PC-9 (cell line): ENCODE results near the gene KCNH1. TPM values are rescaled to one million over a fixed set of nuclear protein-coding genes. Genes with fewer than 3 reads are reported as not detected.

Experiments used
- BruUV-seq: library from RNA; stranded (reverse); fragments of 400-500 nt; replicated peaks from 2 replicates; lab custom pipeline; 2021; lab: Mats Ljungman, UMichigan
- CTCF ChIA-PET: fragments of 300-600 bp; sonication (Branson Sonifier 250); formaldehyde crosslinking; loops from one replicate; lab custom pipeline; 2022; ENCODE audit warnings: antibody characterized with exemption; lab: Charles Lee
- POLR2A ChIA-PET: fragments of 300-600 bp; sonication (Branson Sonifier 250); formaldehyde crosslinking; loops from one replicate; lab custom pipeline; 2022; ENCODE audit warnings: antibody characterized with exemption; ENCODE audit not compliant: unreplicated experiment; lab: Charles Lee
- DNase-seq, 2 experiments: peaks; one replicate each; pipeline versions ENCODE4 v3.0.0 to v3.0.0-alpha.2; 2015 to 2022; ENCODE audit warnings: mixed read lengths in 1 of 2
- H2AFZ ChIP-seq: fragments of 200-600 bp; sonication (generic); 2 replicates; pipeline ENCODE4 v1.8.1; 2017; ENCODE audit warnings: antibody characterized with exemption
- H3F3A ChIP-seq: fragments of 200-600 bp; sonication (generic); 2 replicates; pipeline ENCODE4 v1.8.1; 2017; ENCODE audit warnings: antibody characterized with exemption, mild to moderate bottlenecking, low read depth; ENCODE audit not compliant: insufficient read depth
- H3K27ac ChIP-seq: fragments of 200-600 bp; sonication (generic); 2 replicates; pipeline ENCODE4 v1.6.1; 2016; ENCODE audit warnings: mixed run types
- H3K27me3 ChIP-seq: fragments of 200-600 bp; sonication (generic); 2 replicates; pipeline ENCODE4 v1.6.1; 2016; ENCODE audit warnings: low read depth, mixed run types; ENCODE audit not compliant: insufficient read depth
- H3K36me3 ChIP-seq: fragments of 200-600 bp; sonication (generic); 2 replicates; pipeline ENCODE4 v1.6.1; 2016; ENCODE audit warnings: low read depth, mixed run types
- H3K4me1 ChIP-seq: fragments of 200-600 bp; sonication (generic); replicated peaks from 2 replicates; pipeline ENCODE4 v1.6.1; 2016; ENCODE audit warnings: mixed run types; ENCODE audit not compliant: insufficient read depth
- H3K4me2 ChIP-seq: fragments of 200-600 bp; sonication (generic); 2 replicates; pipeline ENCODE4 v1.6.1; 2017; ENCODE audit warnings: mixed run types
- H3K4me3 ChIP-seq: fragments of 200-600 bp; sonication (generic); 2 replicates; pipeline ENCODE4 v1.6.1; 2016; ENCODE audit warnings: mixed run types
- H3K79me2 ChIP-seq: fragments of 200-600 bp; sonication (generic); 2 replicates; pipeline ENCODE4 v1.6.1; 2017; ENCODE audit warnings: low read depth, mixed run types
- H3K9me2 ChIP-seq: fragments of 200-600 bp; sonication (generic); 2 replicates; pipeline ENCODE4 v1.8.1; 2017; ENCODE audit warnings: mild to moderate bottlenecking; ENCODE audit not compliant: insufficient read depth
- H3K9me3 ChIP-seq: fragments of 200-600 bp; sonication (generic); 2 replicates; pipeline ENCODE4 v1.8.1; 2016; ENCODE audit warnings: low read depth; ENCODE audit not compliant: insufficient read depth
- H4K20me1 ChIP-seq: fragments of 200-600 bp; sonication (generic); 2 replicates; pipeline ENCODE4 v1.8.1; 2017; ENCODE audit not compliant: insufficient read depth
- CTCF ChIP-seq: fragments of 200-600 bp; sonication (generic); conservative IDR thresholded peaks from 2 replicates; pipeline ENCODE4 v1.6.1; 2017; ENCODE audit warnings: mixed run types, antibody characterized with exemption, mild to moderate bottlenecking, moderate library complexity
- EZH2 ChIP-seq: fragments of 200-600 bp; sonication (generic); IDR thresholded peaks from 2 replicates; pipeline ENCODE4 v1.8.0; 2017; ENCODE audit warnings: antibody characterized with exemption, low read depth
- intact Hi-C: fragments of 100-400 bp; cut with micrococcal nuclease; formaldehyde crosslinking; loops from one replicate; pipeline ENCODE4 v1.10.0; 2022; ENCODE audit not compliant: unreplicated experiment
- total RNA-seq: library from RNA; stranded (reverse); gene quantifications from 2 replicates; pipeline ENCODE4 v1.2.3, GENCODE V29; 2021

KCNH1 gene
- total RNA-seq, 1 experiment from 2014 or later: not detected

DNA sequence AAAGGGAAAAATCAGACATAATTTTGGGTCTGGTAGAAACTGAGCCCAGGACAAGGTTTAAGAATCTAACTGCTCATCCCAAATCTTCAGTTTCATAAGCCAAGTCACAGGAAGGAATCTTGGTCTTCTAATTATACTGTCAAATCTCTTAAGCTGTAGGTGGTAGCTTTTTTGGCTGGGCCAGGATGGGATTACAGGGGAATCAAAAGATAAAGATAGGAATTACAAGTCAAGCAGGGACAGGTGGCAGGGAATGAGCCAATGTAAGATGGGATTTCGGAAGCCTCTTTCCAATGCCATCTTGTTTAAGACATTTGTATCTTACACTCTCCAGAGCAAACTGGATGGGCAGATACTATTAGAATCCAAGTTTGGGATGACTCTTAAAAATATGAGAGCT is 383.5 kb downstream of the KCNH1 start:
- BruUV-seq: no TSS peak
- H3K9me3 ChIP-seq: no peaks in the 10 kb centered on the region
- DNase-seq: no peak
- H3K27me3 ChIP-seq: peaks cover 6% of the 10 kb centered on the region; the same call in 1 of the 2 replicates
- H3K4me3 ChIP-seq: no peak overlapping the region
- TF ChIP-seq EZH2: no peak
- no peak for TF ChIP-seq CTCF
- H4K20me1 ChIP-seq: no peaks in the 10 kb centered on the region
- no peak overlapping the region for H2AFZ ChIP-seq
- ChIA-PET POLR2A (no interaction called here), CTCF (no interaction called here)
- H3K4me1 ChIP-seq: no peaks in the 10 kb centered on the region
- no peaks in the 10 kb centered on the region for H3K36me3 ChIP-seq
- H3K79me2 ChIP-seq: no peaks in the 10 kb centered on the region
- intact Hi-C loops: no loop called here
- no peak overlapping the region for H3K27ac ChIP-seq
- no peaks in the 10 kb centered on the region for H3K9me2 ChIP-seq
- H3K4me2 ChIP-seq: no peak overlapping the region
- no peaks in the 10 kb centered on the region for H3F3A ChIP-seq

- POLR2A ChIA-PET: no interaction called here
- intact Hi-C loops: no loop called here
- no peak for TF ChIP-seq CTCF
- no peak for TF ChIP-seq EZH2
- H3K79me2 ChIP-seq: no peaks in the 10 kb centered on the region
- no TSS peak for BruUV-seq
- CTCF ChIA-PET: no interaction called here
- no peak overlapping the region for H3K4me2 ChIP-seq
- H2AFZ ChIP-seq: no peak overlapping the region
- H3K27ac ChIP-seq: no peak overlapping the region
- H3K36me3 ChIP-seq: no peaks in the 10 kb centered on the region
- H3F3A ChIP-seq: no peaks in the 10 kb centered on the region
- H3K4me1 ChIP-seq: no peaks in the 10 kb centered on the region
- H3K27me3 ChIP-seq: peaks cover 19% of the 10 kb centered on the region
- no peaks in the 10 kb centered on the region for H3K9me2 ChIP-seq
- H3K9me3 ChIP-seq: no peaks in the 10 kb centered on the region
- DNase-seq: no peak
- no peak overlapping the region for H3K4me3 ChIP-seq
- H4K20me1 ChIP-seq: no peaks in the 10 kb centered on the region
These were observed 385.2 kb downstream of the KCNH1 start for GRCh38 chr1:210748796-210749195.

GRCh38 chr1:210747890-210748289 is 386.1 kb downstream of the KCNH1 start:
- BruUV-seq: no TSS peak
- Histone ChIP-seq H3K79me2 (no peaks in the 10 kb centered on the region), H3K27me3 (peaks cover 20% of the 10 kb centered on the region), H3K9me3 (no peaks in the 10 kb centered on the region), H3F3A (no peaks in the 10 kb centered on the region), H3K4me2 (no peak overlapping the region), H3K4me3 (no peak overlapping the region), H4K20me1 (no peaks in the 10 kb centered on the region), H3K36me3 (no peaks in the 10 kb centered on the region), H3K4me1 (no peaks in the 10 kb centered on the region), H3K9me2 (no peaks in the 10 kb centered on the region), H2AFZ (no peak overlapping the region), H3K27ac (no peak overlapping the region)
- TF ChIP-seq CTCF (no peak), EZH2 (no peak)
- intact Hi-C loops: no loop called here
- CTCF ChIA-PET: no interaction called here
- DNase-seq: no peak
- POLR2A ChIA-PET: no interaction called here
